NCI-H146 treated with DMSO at 0.1 percent for 48 hours (cell line): ENCODE data around the gene MAP1LC3B.

ENCODE experiments used
- DNase-seq: peaks from one replicate; lab custom pipeline; 2025; ENCODE audit not compliant: unreplicated experiment; lab: John Stamatoyannopoulos, UW

MAP1LC3B gene

DNA sequence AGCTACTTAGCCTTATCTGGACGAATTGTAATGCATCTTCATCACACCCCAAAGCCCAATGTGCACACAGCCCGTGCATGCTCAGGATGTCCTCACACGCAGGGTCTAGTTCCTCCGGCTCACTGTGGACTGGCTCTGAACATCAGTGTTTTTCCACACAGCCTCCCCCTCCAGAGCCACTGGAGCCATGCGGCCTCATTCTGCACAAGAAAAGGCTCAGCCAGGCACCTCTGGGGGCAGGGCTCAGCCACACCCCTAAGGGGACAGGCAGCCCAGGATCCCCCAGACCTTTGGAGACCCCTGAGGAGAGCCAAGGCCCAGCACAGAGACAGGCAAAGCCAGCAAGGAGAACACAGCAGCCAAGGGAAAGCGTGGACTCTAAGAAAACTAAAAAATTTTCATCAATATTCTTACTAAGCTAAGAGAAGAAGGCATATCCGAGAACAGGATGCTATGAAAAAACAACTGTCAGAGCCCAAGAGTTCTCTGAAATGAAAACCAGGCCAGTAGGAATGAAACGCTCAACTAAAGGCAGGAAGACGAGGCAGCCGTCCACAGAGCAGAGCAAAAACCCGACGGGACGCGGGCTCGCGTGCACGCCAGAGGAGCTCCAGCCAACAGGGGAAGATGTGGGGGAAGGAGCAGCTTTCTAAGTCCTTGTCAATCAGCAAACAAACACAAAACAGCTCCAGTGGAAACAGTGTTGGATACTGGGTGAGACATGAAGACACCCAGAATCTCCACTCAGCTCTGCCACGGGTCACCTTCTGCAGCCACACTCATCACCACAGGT is 34.5 kb downstream of the MAP1LC3B start:
- no peak for DNase-seq

GRCh38 chr16:87431926-87432325 is 39.8 kb downstream of the MAP1LC3B start:
- DNase-seq = no peak

- DNase-seq = no peak
Observed at GRCh38 chr16:87432330-87432915, 40.3 kb downstream of the MAP1LC3B start.

DNA sequence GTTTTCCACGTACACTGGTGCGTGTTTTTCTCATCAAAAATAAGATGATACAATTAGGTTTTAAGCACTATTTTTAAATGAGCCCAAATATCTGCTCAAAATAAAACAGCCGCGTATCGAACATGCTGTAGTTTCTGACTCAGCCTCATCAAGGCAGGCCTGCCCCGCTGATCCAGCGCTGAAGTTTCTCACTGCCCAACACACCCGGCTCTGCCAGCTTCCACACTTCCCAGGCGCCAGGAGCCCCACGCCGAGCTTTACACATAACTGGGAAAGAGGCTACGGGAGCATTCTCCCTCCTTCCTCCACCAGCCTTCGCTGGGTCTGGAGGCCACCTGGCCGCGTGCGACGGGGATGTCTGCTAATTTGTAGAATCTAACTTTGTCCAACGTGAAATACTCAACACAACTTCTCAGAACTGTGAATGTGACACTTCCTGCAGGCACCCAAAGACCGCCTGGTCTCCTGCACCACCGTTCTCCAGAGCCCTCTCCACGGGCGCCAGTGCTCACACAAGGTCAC is 42.1 kb downstream of the MAP1LC3B start:
- DNase-seq = no peak

- no peak for DNase-seq
Observed at GRCh38 chr16:87435372-87436224, 43.5 kb downstream of the MAP1LC3B start.

DNA sequence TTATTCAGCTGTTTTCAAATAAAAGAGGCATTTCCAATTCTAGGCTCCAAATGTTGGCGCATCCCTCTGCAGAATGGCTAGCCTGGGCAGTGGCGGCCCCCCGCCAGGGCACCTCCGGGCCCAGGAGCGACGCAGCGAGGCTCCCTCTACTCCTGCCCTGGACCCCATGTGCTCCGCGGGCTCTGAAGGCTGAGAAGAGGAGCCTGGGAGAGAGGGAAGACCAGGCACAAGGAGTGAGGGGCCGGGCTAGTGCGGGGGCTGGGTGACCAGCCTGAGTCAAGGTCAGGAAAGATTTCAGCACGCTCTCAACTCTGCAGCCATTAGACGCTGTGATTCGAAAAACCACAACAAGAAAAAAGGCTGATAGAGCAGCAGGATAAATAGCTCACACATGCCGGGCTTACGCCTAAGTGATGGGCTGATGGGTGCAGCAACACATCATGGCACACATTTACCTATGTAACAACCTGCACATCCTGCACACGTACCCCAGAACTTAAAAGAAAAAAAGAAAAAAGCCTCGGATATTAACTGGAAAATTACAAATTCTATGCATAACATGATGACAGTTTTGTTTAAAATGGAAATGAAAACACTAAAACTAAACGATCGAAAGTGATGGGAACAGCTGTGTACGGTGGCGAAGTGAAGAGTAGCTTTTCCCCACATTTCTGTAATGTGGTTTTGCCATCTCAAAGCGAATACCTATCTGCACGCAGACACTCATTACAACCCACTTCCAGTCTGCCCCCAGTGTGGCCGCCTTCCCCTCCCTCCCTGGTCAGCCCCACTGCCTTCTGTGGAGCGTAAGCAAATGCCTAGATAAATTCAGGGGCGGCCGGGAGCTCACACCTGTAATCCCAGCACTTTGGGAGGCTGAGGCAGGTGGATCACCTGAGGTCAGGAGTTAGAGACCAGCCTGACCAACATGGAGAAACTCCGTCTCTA is 44.4 kb downstream of the MAP1LC3B start:
- no peak for DNase-seq

DNA sequence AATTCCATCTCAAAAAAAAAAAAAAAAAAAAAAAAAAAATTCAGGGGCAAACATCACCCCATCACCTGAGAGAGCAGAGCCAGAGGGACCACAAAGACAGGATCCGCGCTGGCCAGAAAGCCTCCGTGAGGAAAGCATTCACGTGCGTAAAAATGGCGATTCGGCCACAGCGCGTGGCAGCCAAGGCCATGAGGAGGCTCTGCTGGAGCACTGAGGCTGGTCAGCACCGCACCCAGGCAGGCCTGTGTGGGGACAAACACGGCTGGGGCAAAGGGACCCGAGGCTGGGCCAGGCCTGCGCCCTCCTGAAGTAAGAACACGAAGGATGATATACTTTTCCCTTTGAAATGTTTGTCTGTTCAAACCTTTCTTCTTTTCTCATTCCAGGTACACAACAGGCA is 45.2 kb downstream of the MAP1LC3B start:
- DNase-seq = no peak

GRCh38 chr16:87437911-87438610 is 45.9 kb downstream of the MAP1LC3B start:
- DNase-seq = no peak

GRCh38 chr16:87438611-87438985 is 46.5 kb downstream of the MAP1LC3B start:
- no peak for DNase-seq

DNA sequence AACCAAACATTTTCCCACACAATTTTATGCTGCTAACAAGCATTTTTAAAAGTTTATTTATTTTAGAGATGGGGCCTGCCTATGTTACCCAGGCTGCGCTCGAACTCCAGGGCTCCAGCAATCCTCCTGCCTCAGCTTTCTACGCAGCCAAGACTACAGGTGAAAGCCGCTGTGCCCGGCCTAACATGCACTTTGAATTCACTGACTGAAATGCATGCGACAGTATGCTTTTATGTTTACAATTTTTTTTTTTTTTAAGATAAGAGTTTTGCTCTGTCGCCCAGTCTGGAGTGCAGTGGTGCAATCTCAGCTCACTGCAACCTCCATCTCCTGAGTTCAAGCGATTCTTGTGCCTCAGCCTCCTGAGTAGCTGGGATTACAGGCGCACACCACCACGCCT is 47.8 kb downstream of the MAP1LC3B start:
- no peak for DNase-seq

DNA sequence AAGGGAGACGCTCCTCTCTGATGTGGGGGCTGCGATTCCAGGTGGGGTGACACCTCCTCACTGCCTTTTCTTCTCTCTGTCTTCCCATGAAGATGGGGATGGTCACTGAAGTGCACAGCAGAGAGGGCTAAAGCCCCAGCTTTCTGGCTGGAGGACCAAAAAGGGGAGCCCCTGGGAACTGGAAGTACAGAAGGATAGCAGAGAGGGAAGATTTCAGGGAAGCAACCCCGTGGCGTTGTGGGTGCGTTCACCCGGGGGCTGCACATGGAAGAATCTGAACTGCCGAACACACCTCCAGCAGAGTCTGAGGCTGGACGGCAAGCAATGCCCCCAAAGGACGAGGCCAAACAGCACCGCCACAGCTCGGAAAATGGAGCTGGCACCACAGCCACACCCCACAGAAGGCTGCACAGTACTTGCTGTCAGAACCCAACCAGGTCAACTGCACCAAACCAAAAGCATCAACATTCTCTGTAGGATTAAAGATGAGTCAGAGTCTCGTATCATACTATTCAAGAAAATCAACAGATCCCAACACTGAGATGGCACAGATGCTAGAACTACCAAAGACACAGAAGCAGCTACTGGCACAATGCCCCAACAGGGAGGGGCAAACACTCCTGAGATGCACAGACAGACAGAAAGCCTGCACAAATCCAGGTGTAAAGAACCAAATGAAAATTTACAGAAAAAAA is 49.9 kb downstream of the MAP1LC3B start:
- no peak for DNase-seq

GRCh38 chr16:87442581-87442966 is 50.4 kb downstream of the MAP1LC3B start:
- DNase-seq = no peak

- no peak for DNase-seq
Observed at GRCh38 chr16:87443016-87443415, 50.9 kb downstream of the MAP1LC3B start.

DNA sequence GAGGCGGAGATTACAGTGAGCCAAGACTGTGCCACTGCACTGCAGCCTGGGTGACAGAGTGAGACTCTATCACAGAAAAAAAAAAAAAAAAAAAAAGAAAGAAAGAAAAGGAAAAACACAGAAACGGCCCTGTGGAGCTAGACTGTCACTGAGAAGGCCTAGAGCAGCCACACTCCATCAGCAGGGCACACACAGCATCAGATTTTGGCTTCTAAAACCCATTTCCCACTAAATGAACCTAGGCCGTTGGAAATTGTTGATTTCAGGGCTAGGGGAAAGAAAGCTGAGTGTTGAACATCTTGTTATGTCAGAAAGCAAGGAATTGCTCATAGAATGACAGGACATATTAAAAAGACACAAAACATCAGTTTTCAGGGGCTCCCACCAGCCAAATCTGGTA is 51.8 kb downstream of the MAP1LC3B start:
- DNase-seq = no peak

DNA sequence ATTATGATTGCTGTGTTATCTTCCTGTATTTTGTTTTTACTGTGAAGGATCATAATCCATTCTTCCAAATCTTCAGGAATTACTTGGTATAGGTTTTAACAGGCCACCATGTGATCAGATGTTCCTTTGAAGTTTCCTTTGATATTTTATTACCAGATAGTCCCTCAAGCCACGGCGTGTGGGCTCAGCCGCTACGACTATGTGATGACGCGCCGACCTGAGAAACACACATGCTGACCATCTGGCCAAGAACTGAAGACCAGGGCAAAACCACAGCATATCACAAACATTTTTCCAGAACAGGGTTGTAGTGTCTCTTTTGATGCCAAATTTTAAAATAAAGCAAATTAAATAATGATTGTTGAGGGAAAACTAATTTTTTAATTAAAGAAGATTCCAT is 53.4 kb downstream of the MAP1LC3B start:
- no peak for DNase-seq

DNA sequence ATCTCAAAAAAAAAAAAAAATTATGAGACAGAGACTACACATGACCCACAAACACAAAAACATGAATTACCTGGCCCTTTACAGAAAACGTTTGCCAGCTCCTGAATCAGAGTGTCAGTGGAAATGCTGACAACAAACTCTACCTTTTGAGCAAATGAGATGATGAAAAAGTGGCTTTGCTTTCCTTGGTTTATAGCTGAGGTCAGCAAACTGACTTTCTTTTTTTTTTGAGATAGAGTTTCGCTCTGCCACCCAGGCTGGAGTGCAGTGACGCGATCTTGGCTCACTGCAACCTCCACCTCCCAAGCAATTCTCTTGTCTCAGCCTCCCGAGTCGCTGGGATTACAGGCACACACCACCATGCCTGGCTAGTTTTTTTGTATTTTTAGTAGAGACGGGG is 54.3 kb downstream of the MAP1LC3B start:
- no peak for DNase-seq

DNA sequence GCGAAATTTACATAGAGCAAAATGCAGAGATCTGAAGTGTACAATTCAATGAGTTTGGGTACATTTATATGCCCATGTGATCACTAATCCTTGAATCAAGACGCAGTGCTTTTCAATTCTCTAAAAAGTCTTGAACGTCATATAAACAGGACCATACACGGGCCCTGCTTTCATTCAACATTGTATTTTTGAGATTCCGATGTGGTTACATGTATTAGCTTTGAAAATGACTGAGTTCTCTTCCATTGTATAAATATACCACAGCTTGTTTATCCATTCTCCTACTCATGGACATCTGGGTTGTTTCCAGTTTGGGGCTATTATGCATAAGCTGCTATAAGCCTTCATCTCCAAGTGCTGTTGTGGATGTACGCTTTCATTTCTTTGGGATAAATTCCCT is 55.2 kb downstream of the MAP1LC3B start:
- no peak for DNase-seq

GRCh38 chr16:87448866-87449265 is 56.7 kb downstream of the MAP1LC3B start:
- DNase-seq = no peak

DNA sequence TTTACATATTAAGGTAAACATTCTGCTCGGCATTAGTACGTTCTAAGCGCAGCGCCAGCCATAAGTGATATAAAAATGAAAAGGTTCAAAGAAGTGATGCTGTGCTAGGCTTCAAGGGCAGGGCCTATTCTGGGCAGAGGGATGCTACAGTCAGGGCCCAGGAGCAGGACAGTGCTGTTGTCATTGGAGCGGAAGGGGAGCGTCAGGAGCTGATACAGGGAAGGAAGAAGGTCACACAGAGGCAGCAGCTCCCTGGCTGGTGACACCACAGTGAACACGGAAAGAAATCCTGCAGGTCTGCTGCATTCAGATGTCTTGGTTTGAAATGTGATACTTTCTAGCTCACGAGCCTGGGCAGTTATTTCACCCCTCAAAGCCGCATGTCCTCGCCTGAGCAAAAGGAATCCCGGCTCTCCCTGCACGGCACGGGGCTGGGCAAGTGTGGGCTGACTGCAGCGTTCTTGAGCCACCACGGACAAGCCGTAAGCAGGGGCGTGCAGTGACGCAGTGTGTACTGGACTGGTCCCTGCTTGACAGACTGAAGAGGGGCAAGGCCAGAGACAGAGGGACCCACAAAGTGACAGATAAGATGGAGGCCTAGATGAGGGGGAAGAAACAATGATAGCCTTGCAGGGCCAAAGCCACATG is 59.6 kb downstream of the MAP1LC3B start:
- DNase-seq = no peak
